ENCODE measurements around the gene EDN2. TPM values are rescaled to one million over a fixed set of nuclear protein-coding genes. Genes with fewer than 3 reads are reported as not detected.

Gene EDN2
- total RNA-seq, 1 experiment from 2014 or later = not detected

DNA sequence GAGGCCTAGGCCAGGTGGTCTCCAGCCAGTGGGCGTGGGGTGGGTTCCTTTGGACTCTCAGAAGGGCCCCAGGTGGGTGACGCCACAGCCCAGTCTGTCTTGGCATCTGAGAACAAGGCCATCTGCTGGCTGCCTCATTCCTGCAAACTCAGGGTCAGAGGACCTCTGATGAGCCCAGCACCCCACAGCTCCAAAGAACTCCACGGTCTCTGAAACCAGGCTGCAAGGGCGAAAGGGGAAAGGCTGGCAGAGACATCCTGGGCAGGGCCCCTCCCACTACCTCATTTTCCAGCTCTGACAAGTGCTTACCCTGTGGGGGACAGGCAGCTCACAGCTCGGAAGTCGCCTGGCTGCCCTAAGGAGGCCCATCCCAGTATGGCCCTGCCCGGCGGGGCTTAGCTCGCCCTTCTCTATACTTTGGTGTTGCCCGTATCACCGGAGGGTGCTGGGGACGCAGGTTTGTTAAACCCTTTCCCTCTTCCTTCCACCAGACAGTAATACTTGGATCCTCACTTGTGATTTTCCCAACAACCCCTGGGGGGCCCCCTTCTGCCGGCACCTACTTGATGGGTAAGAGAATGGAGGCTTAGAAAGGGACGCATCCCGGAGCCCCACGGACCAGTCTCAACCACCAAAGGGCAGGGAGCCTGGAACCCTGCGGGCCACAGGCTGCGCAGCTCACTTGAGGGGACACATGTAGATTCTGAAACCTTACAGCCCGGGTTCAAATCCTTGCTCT, 10.9 kb upstream of the EDN2 start:
- POLR2A ChIA-PET (ENCODE audit: low non-redundant PET) = no interaction called here
- Histone ChIP-seq H3K27me3 (replicated peaks; ENCODE audit: insufficient read depth, low read depth, low read length, poor library complexity) (no peaks in the 10 kb centered on the region), H3K27ac (ENCODE audit: low read depth, low read length, poor library complexity, severe bottlenecking) (peak overlapping the region; percentile 92), H3K4me3 (ENCODE audit: low read depth, low read length, poor library complexity, severe bottlenecking) (peak overlapping the region; percentile 40), H3K36me3 (ENCODE audit: insufficient read depth, low read length, poor library complexity, severe bottlenecking) (no peaks in the 10 kb centered on the region), H3K4me1 (ENCODE audit: insufficient read depth, low read length, poor library complexity, severe bottlenecking) (peaks cover 10% of the 10 kb centered on the region), H3K9me3 (ENCODE audit: low read depth, low read length, poor library complexity, severe bottlenecking) (no peaks in the 10 kb centered on the region)
- peak; percentile 69 for DNase-seq (ENCODE audit: low spot score)
- CTCF ChIA-PET = no interaction called here
- no TSS peak for BruUV-seq (replicated peaks)
- TF ChIP-seq, protein P1, sequence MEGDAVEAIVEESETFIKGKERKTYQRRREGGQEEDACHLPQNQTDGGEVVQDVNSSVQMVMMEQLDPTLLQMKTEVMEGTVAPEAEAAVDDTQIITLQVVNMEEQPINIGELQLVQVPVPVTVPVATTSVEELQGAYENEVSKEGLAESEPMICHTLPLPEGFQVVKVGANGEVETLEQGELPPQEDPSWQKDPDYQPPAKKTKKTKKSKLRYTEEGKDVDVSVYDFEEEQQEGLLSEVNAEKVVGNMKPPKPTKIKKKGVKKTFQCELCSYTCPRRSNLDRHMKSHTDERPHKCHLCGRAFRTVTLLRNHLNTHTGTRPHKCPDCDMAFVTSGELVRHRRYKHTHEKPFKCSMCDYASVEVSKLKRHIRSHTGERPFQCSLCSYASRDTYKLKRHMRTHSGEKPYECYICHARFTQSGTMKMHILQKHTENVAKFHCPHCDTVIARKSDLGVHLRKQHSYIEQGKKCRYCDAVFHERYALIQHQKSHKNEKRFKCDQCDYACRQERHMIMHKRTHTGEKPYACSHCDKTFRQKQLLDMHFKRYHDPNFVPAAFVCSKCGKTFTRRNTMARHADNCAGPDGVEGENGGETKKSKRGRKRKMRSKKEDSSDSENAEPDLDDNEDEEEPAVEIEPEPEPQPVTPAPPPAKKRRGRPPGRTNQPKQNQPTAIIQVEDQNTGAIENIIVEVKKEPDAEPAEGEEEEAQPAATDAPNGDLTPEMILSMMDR (conservative IDR thresholded peaks at IDR 0.05; ENCODE audit: low read depth, low read length) = peak; percentile 60
- TF ChIP-seq EZH2 (IDR thresholded peaks at IDR 0.05; ENCODE audit: borderline replicate concordance, low read depth, low read length, poor library complexity, severe bottlenecking) = no peak
- intact Hi-C loops (cut with micrococcal nuclease; ENCODE audit: unreplicated experiment) = no loop called here

DNA sequence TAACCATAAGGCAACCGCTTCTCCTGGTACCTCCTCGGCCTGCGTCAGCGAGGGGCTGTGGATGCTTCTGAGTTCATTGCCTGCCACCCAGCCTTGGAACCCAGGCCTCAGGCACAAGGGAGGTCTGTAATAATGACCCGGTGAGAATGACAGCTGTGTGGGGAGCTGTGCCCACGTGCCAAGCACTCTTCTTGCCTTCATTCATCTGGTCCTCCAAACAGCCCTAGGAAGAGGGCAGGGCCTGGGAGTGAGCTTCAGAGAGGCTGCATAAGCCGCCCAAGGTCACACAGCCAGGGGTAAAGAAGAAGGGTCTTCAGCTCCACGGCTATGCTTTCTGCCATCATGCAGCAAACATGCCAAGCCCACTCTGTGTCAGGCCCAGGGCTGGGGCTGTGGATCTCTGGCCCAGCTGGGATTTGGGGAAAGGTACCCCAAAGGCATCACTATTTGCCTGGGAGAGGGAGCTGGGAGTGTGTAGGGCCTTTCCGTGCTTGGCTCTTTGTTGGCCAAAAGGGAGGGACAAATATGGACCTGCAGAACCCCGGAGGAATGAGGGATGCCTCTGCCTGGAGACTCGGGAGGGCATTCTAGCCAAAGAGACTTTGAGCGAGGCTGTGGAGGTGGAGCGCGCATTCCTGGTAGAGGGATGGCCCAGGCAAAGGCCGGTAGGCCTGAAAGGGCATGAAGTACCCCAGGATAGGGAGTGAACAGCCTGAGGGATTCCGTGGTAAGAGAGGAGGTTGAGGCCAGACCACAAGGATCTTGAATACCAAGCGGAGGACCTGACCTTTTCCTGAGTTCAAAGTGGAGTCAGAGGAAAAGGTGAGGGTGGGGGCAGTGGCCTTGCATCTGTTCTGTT, 10.1 kb upstream of the EDN2 start:
- intact Hi-C loops (cut with micrococcal nuclease; ENCODE audit: unreplicated experiment) = no loop called here
- H3K36me3 ChIP-seq (ENCODE audit: insufficient read depth, low read length, poor library complexity, severe bottlenecking) = no peaks in the 10 kb centered on the region
- ChIA-PET CTCF (no interaction called here), POLR2A (ENCODE audit: low non-redundant PET) (no interaction called here)
- H3K9me3 ChIP-seq (ENCODE audit: low read depth, low read length, poor library complexity, severe bottlenecking) = no peaks in the 10 kb centered on the region
- no peak overlapping the region for H3K4me3 ChIP-seq (ENCODE audit: low read depth, low read length, poor library complexity, severe bottlenecking)
- BruUV-seq (replicated peaks) = no TSS peak
- TF ChIP-seq, protein P1 (conservative IDR thresholded peaks at IDR 0.05; ENCODE audit: low read depth, low read length) = no peak
- no peak for TF ChIP-seq EZH2 (IDR thresholded peaks at IDR 0.05; ENCODE audit: borderline replicate concordance, low read depth, low read length, poor library complexity, severe bottlenecking)
- H3K4me1 ChIP-seq (ENCODE audit: insufficient read depth, low read length, poor library complexity, severe bottlenecking) = peaks cover 10% of the 10 kb centered on the region
- no peak overlapping the region for H3K27ac ChIP-seq (ENCODE audit: low read depth, low read length, poor library complexity, severe bottlenecking)
- DNase-seq (ENCODE audit: low spot score) = no peak
- no peaks in the 10 kb centered on the region for H3K27me3 ChIP-seq (replicated peaks; ENCODE audit: insufficient read depth, low read depth, low read length, poor library complexity)

DNA sequence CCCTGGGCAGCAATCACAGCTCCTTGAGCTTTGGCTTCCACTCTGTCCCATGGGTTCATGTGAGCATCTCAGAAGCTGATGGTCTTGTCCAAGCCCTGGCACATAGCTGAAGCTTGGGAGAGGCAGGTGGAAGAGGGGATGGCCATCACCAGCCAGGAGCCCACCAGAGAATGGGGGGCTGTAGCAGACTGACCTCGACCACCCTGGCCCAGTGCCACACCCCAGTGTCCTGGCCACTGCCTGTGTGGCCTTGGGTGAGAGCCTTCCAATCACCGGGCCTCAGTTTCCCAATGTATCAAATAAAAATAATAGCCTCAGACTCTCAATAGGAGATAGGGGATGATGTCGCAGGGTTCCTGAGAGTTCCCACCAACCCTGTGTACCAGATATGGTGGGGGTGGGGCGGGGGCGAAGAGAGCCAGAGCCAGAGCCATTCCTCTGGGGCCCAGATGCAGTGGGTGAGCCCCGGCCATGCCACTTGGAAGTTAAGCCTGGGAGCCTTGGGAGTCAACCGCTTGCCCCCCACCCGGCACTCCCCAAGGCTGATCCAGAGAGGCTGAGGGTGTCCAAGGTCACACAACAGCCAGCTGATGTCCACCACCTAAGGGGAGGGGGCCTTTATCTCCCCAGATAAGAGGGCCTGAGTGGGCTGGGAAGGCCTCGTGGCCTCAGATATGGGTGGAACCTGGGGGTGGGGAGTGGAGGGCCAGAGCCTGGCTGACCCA, 9.3 kb upstream of the EDN2 start:
- H3K27me3 ChIP-seq (replicated peaks; ENCODE audit: insufficient read depth, low read depth, low read length, poor library complexity) = no peaks in the 10 kb centered on the region
- H3K9me3 ChIP-seq (ENCODE audit: low read depth, low read length, poor library complexity, severe bottlenecking) = no peaks in the 10 kb centered on the region
- H3K4me1 ChIP-seq (ENCODE audit: insufficient read depth, low read length, poor library complexity, severe bottlenecking) = peaks cover 10% of the 10 kb centered on the region
- CTCF ChIA-PET = no interaction called here
- H3K36me3 ChIP-seq (ENCODE audit: insufficient read depth, low read length, poor library complexity, severe bottlenecking) = no peaks in the 10 kb centered on the region
- no peak for TF ChIP-seq EZH2 (IDR thresholded peaks at IDR 0.05; ENCODE audit: borderline replicate concordance, low read depth, low read length, poor library complexity, severe bottlenecking)
- TF ChIP-seq, protein P1 (conservative IDR thresholded peaks at IDR 0.05; ENCODE audit: low read depth, low read length) = no peak
- POLR2A ChIA-PET (ENCODE audit: low non-redundant PET) = no interaction called here
- no peak for DNase-seq (ENCODE audit: low spot score)
- H3K4me3 ChIP-seq (ENCODE audit: low read depth, low read length, poor library complexity, severe bottlenecking) = no peak overlapping the region
- no peak overlapping the region for H3K27ac ChIP-seq (ENCODE audit: low read depth, low read length, poor library complexity, severe bottlenecking)
- BruUV-seq (replicated peaks) = no TSS peak
- intact Hi-C loops (cut with micrococcal nuclease; ENCODE audit: unreplicated experiment) = no loop called here
